OCI-LY3 (cell line): ENCODE data around the gene ANKRD44.

Experiments
- H2AFZ ChIP-seq: fragments of 200-600, 300-600 bp; shearing (Covaris generic); 2 replicates; pipeline ENCODE4 v1.6.0; 2014; ENCODE audit warnings: antibody characterized with exemption, low read depth, low read length
- H3K27ac ChIP-seq: fragments of 200-600, 300-600 bp; sonication (generic); 2 replicates; pipeline ENCODE4 v1.5.1; 2014; ENCODE audit warnings: mild to moderate bottlenecking, low read length, moderate library complexity, mixed read lengths
- H3K27me3 ChIP-seq: fragments of 200-600, 300-600 bp; sonication (generic); 2 replicates; pipeline ENCODE4 v1.6.1; 2014; ENCODE audit warnings: low read depth, low read length, mixed read lengths
- H3K36me3 ChIP-seq: fragments of 200-600, 300-600 bp; sonication (generic); replicated peaks from 2 replicates; pipeline ENCODE3; 2014; ENCODE audit warnings: low read depth, low read length, mixed read lengths
- H3K4me1 ChIP-seq: fragments of 300-600, 200-600 bp; sonication (generic); 2 replicates; pipeline ENCODE4 v1.6.1; 2014; ENCODE audit warnings: low read length, mixed read lengths
- H3K4me2 ChIP-seq: fragments of 200-600, 300-600 bp; sonication (generic); 2 replicates; pipeline ENCODE4 v1.6.1; 2014; ENCODE audit warnings: low read length, mixed read lengths
- H3K4me3 ChIP-seq: fragments of 300-600, 200-600 bp; sonication (generic); 2 replicates; pipeline ENCODE4 v1.5.1; 2014; ENCODE audit warnings: antibody characterized with exemption, mild to moderate bottlenecking, low read length, moderate library complexity
- H3K79me2 ChIP-seq: fragments of 300-600, 200-600 bp; shearing (Covaris generic); 2 replicates; pipeline ENCODE4 v1.6.1; 2014; ENCODE audit warnings: mild to moderate bottlenecking, low read length, mixed read lengths
- H3K9ac ChIP-seq: fragments of 300-600, 200-600 bp; shearing (Covaris generic); 2 replicates; pipeline ENCODE4 v1.6.0; 2014; ENCODE audit warnings: mild to moderate bottlenecking, low read length, moderate library complexity
- H3K9me3 ChIP-seq: fragments of 200-600, 300-600 bp; shearing (Covaris generic); 2 replicates; pipeline ENCODE4 v1.6.1; 2014; ENCODE audit warnings: low read length, mixed read lengths; ENCODE audit not compliant: insufficient read depth
- H4K20me1 ChIP-seq: fragments of 200-600, 300-600 bp; sonication (generic); 2 replicates; pipeline ENCODE4 v1.6.1; 2016; ENCODE audit warnings: low read length, mixed read lengths; ENCODE audit not compliant: insufficient read depth
- CTCF ChIP-seq: fragments of 200-600, 300-600 bp; sonication (generic); IDR thresholded peaks from 2 replicates; pipeline ENCODE4 v1.5.1; 2014; ENCODE audit warnings: antibody characterized with exemption, low read length, low read depth
- EZH2phosphoT487 ChIP-seq: fragments of 200-600 bp; shearing (Covaris generic); IDR thresholded peaks from 2 replicates; pipeline ENCODE4 v1.6.1; 2018; ENCODE audit warnings: antibody characterized with exemption, mixed run types, low read depth

ANKRD44 gene

DNA sequence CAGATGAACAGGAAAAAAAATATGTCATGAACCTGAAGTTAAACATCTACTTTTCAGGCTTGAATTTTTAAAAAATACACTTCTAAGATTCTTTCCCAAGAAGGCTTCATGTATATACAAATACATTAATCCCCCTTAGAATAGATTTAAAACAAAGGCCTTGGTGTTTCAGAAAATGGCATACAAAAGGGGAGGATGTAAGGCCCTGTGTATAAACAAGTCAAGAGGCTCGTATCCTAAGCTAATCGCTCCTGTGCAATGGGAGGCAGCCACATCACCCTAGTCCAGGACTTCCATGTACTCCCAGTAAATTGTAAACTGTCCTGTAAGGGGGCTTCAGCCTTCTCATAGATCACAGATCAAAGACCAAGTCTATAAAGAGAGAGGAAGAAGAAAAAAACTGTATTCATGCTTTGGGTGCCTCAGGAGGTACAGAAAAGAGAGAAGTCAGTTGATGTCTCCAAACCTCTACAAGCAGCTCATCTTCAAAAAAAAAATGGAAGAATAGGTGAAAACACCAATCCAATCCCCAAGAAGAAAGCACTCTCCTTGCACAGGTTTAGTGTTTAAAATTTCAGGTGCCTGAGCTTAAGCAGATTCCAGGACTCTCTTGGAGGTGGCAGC is 53.9 kb downstream of the ANKRD44 start:
- peak overlapping the region; percentile 71 for H3K4me2 ChIP-seq
- no peaks in the 10 kb centered on the region for H4K20me1 ChIP-seq
- H2AFZ ChIP-seq = no peak overlapping the region
- H3K9ac ChIP-seq = peak overlapping the region; percentile 59
- TF ChIP-seq EZH2phosphoT487 = no peak
- H3K79me2 ChIP-seq = peaks cover 19% of the 10 kb centered on the region
- H3K36me3 ChIP-seq = no peaks in the 10 kb centered on the region
- H3K4me1 ChIP-seq = peaks cover 51% of the 10 kb centered on the region
- H3K27ac ChIP-seq = peak overlapping the region; percentile 83; the same call in 1 of the 2 replicates
- peak overlapping the region; percentile 59; the same call in 1 of the 2 replicates for H3K4me3 ChIP-seq
- H3K27me3 ChIP-seq = no peaks in the 10 kb centered on the region
- no peaks in the 10 kb centered on the region for H3K9me3 ChIP-seq

GRCh38 chr2:197256021-197256420 is 54.6 kb downstream of the ANKRD44 start:
- no peaks in the 10 kb centered on the region for H4K20me1 ChIP-seq
- H2AFZ ChIP-seq = no peak overlapping the region; the same call in 1 of the 2 replicates
- no peaks in the 10 kb centered on the region for H3K9me3 ChIP-seq
- H3K79me2 ChIP-seq = peaks cover 19% of the 10 kb centered on the region
- peak overlapping the region; percentile 59 for H3K4me3 ChIP-seq
- peaks cover 47% of the 10 kb centered on the region for H3K4me1 ChIP-seq
- peak overlapping the region; percentile 83 for H3K27ac ChIP-seq
- no peaks in the 10 kb centered on the region for H3K27me3 ChIP-seq
- peak overlapping the region; percentile 71 for H3K4me2 ChIP-seq
- H3K9ac ChIP-seq = peak overlapping the region; percentile 59
- TF ChIP-seq CTCF (peak; percentile 28), EZH2phosphoT487 (no peak)
- no peaks in the 10 kb centered on the region for H3K36me3 ChIP-seq

DNA sequence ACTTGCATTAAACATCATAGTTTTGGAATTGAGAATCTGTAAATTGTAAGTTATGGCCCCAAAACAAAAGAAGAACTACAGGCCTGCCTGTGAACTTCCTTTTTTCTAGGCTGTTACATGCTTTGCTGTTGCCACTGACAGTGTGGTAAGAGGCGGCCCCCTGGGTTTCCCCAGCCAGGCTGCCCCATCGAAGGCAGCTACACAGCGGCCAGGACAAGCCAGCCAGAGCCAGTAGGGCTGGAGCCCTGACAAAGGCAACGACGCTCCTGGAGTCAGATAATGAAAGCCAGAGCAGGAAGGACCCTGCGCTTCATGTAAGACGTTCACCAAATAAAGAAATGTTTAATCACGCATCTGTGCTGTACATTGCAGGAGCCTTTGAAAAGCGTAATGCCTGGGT is 55.0 kb downstream of the ANKRD44 start:
- no peak for TF ChIP-seq CTCF
- no peak for TF ChIP-seq EZH2phosphoT487
- H3K27me3 ChIP-seq = no peaks in the 10 kb centered on the region
- peak overlapping the region; percentile 59 for H3K9ac ChIP-seq
- H3K4me1 ChIP-seq = peaks cover 47% of the 10 kb centered on the region
- H3K9me3 ChIP-seq = no peaks in the 10 kb centered on the region
- no peak overlapping the region; the same call in 1 of the 2 replicates for H2AFZ ChIP-seq
- H3K36me3 ChIP-seq = no peaks in the 10 kb centered on the region
- peak overlapping the region; percentile 83 for H3K27ac ChIP-seq
- H3K4me2 ChIP-seq = peak overlapping the region; percentile 71
- no peaks in the 10 kb centered on the region for H4K20me1 ChIP-seq
- H3K4me3 ChIP-seq = peak overlapping the region; percentile 59
- H3K79me2 ChIP-seq = peaks cover 19% of the 10 kb centered on the region

- H3K4me3 ChIP-seq = peak overlapping the region; percentile 59; the same call in 1 of the 2 replicates
- H3K9me3 ChIP-seq = no peaks in the 10 kb centered on the region
- H3K27ac ChIP-seq = peak overlapping the region; percentile 83
- H3K9ac ChIP-seq = peak overlapping the region; percentile 46; the same call in 1 of the 2 replicates
- peak overlapping the region; percentile 71 for H3K4me2 ChIP-seq
- TF ChIP-seq CTCF = no peak
- no peak for TF ChIP-seq EZH2phosphoT487
- peaks cover 47% of the 10 kb centered on the region for H3K4me1 ChIP-seq
- H3K27me3 ChIP-seq = no peaks in the 10 kb centered on the region
- H2AFZ ChIP-seq = no peak overlapping the region; the same call in 1 of the 2 replicates
- H4K20me1 ChIP-seq = no peaks in the 10 kb centered on the region
- peaks cover 19% of the 10 kb centered on the region for H3K79me2 ChIP-seq
- no peaks in the 10 kb centered on the region for H3K36me3 ChIP-seq
Measured at GRCh38 chr2:197254776-197255530, 55.6 kb downstream of the ANKRD44 start.
